K562 (cell line): ENCODE results near the gene ADAM15. TPM values are rescaled to one million over a fixed set of nuclear protein-coding genes. Genes with fewer than 3 reads are reported as not detected.

Experiments used
- CAMTA2 ChIP-seq: fragments of 250-450 bp; sonication (Bioruptor Pico); conservative IDR thresholded peaks from 2 replicates; pipeline ENCODE4 v1.5.1; 2022
- CTBP1 ChIP-seq: fragments of 450-650 bp; IDR thresholded peaks from 2 replicates; pipeline ENCODE4 v1.6.1; 2016; ENCODE audit warnings: borderline replicate concordance
- DMBX1 ChIP-seq: fragments of 250-450 bp; sonication (Bioruptor Pico); IDR thresholded peaks from 2 replicates; pipeline ENCODE4 v1.8.0; 2022; ENCODE audit warnings: inconsistent platforms, mild to moderate bottlenecking, moderate library complexity, borderline replicate concordance
- ESRRA ChIP-seq: fragments of 450-650 bp; IDR thresholded peaks from 2 replicates; pipeline ENCODE4 v1.6.1; 2014; ENCODE audit warnings: low read depth, mild to moderate bottlenecking, moderate library complexity, borderline replicate concordance
- ETV1 ChIP-seq: fragments of 450-650 bp; conservative IDR thresholded peaks from 2 replicates; pipeline ENCODE4 v1.6.1; 2016; ENCODE audit warnings: missing genetic modification characterization, control low read depth, low read depth, missing compliant biosample characterization
- KDM1A ChIP-seq, 2 experiments: fragments of 450-650 bp; IDR thresholded peaks; 2 replicates each; pipeline ENCODE4 v1.6.1; 2016; ENCODE audit warnings: mild to moderate bottlenecking in 2 of 2
- NR2C2 ChIP-seq, 2 experiments: fragments of 200-800 bp in 1 of 2; sonication (Bioruptor generic) in 1 of 2; sonication (generic) in 1 of 2; formaldehyde crosslinking in 1 of 2; IDR thresholded peaks; 2 replicates each; pipeline versions ENCODE4 v1.6.1 to v1.8.0; 2016 to 2022; ENCODE audit warnings: mild to moderate bottlenecking in 1 of 2, missing compliant biosample characterization in 1 of 2, missing genetic modification characterization in 1 of 2, missing genetic modification reagents in 1 of 2
- OTX1 ChIP-seq: fragments of 450-650 bp; formaldehyde crosslinking; IDR thresholded peaks from 2 replicates; pipeline ENCODE4 v1.4.0; 2022; ENCODE audit warnings: mild to moderate bottlenecking
- POLR2A ChIP-seq: fragments of 450-650 bp; conservative IDR thresholded peaks from 2 replicates; pipeline ENCODE4 v1.6.1; 2016
- RB1 ChIP-seq: fragments of 450-650 bp; IDR thresholded peaks from 2 replicates; pipeline ENCODE4 v1.6.1; 2017; ENCODE audit warnings: low read depth, mild to moderate bottlenecking
- ZNF717 ChIP-seq: fragments of 250-450 bp; sonication (Bioruptor Pico); IDR thresholded peaks from 2 replicates; pipeline ENCODE4 v1.5.0; 2021
- ZNF780A ChIP-seq: fragments of 250-450 bp; sonication (Bioruptor Pico); IDR thresholded peaks from 2 replicates; pipeline ENCODE4 v1.5.0; 2021; ENCODE audit warnings: mild to moderate bottlenecking
- polyA plus RNA-seq, 8 experiments: library from polyadenylated mRNA; depleted of rRNA in 4 of 8; stranded (reverse) in 5 of 8; unstranded in 3 of 8; fragments of >200 nt; fragmentation: Nextera tagmentation in 2 of 8; fragmentation: Illumina TruSeq in 1 of 8; extraction: Ambion mirVana in 2 of 8; extraction: Trizol in 1 of 8; gene quantifications; 2 replicates each; pipeline versions ENCODE4 v1.2.1 to v1.2.3, GENCODE V29; 2011 to 2014; ENCODE audit warnings: inconsistent platforms in 1 of 8, missing spikeins in 1 of 8
- total RNA-seq, 7 experiments: library from RNA; depleted of rRNA in 6 of 7; stranded (reverse); fragments of >200 nt in 6 of 7; fragmentation: Illumina TruSeq in 2 of 7; extraction: Trizol in 2 of 7; gene quantifications; 2 replicates each; pipeline versions ENCODE4 v1.2.1 to v1.2.3, GENCODE V29; 2011 to 2021; ENCODE audit warnings: low replicate concordance in 1 of 7
- TF ChIP-seq, protein P1 (sequence below): IDR thresholded peaks from 3 replicates; pipeline ENCODE4 v1.6.1; 2011; ENCODE audit warnings: borderline replicate concordance, mild to moderate bottlenecking, moderate library complexity; ENCODE audit not compliant: insufficient read length; ENCODE audit errors: extremely low read depth
- TF ChIP-seq, protein P2 (sequence below): conservative IDR thresholded peaks from 2 replicates; pipeline ENCODE4 v1.6.1; 2011; ENCODE audit warnings: low read depth, mild to moderate bottlenecking, low read length; ENCODE audit not compliant: control insufficient read depth
- TF ChIP-seq, protein P3 (sequence below): IDR thresholded peaks from 2 replicates; pipeline ENCODE4 v1.6.1; 2011; ENCODE audit not compliant: insufficient read length; ENCODE audit errors: extremely low read depth
- TF ChIP-seq, protein P4 (sequence below): fragments of 250-450 bp; sonication (Bioruptor Pico); IDR thresholded peaks from 2 replicates; pipeline ENCODE4 v1.5.0; 2020; ENCODE audit warnings: mild to moderate bottlenecking, borderline replicate concordance
- TF ChIP-seq, protein P5 (sequence below): fragments of 450-650 bp; IDR thresholded peaks from 2 replicates; pipeline ENCODE4 v1.7.0; 2016; ENCODE audit warnings: borderline replicate concordance

Gene ADAM15
- total and polyA plus RNA-seq, 9 of the 15 experiments (the other 6 are each of a cell fraction or from before 2014, with no cell fraction given), result 0.69 to 72.3 (median 32.8) TPM

DNA sequence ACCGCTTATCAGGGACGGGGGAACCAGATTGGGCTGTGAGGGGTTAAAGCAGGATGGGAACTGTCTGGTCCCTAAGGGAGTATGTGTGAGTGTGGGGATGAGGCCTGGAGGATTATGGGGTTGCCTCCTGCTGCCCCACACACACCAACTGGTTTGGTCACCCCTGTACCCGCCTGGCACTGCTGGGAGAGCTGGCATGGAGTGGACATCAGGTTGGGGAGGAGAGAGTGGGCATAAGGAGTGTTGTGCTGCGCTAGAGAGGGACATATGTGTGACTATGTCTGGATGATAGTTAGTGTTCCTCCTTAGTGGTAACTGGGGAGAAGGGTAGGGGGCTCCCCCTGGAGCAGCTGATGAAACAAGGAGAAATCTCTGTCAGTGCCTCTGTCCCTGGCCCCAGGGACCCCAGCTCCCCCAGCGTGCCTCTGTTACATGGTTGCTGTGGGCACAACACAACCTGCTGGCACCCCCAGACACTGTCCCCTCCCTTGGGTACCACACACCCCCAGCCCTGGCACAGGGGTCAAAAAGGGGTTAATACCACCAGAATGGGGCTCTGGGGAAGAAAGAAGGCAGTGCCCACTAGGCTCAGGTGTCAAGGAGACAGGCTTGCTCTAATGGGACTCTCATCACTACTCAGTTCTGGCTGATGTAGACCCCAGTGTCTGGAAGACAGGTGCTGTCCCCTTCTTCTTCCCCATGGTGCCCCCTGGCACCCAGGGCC is 46.6 kb upstream of the ADAM15 start (continued):
- TF ChIP-seq, protein P1, sequence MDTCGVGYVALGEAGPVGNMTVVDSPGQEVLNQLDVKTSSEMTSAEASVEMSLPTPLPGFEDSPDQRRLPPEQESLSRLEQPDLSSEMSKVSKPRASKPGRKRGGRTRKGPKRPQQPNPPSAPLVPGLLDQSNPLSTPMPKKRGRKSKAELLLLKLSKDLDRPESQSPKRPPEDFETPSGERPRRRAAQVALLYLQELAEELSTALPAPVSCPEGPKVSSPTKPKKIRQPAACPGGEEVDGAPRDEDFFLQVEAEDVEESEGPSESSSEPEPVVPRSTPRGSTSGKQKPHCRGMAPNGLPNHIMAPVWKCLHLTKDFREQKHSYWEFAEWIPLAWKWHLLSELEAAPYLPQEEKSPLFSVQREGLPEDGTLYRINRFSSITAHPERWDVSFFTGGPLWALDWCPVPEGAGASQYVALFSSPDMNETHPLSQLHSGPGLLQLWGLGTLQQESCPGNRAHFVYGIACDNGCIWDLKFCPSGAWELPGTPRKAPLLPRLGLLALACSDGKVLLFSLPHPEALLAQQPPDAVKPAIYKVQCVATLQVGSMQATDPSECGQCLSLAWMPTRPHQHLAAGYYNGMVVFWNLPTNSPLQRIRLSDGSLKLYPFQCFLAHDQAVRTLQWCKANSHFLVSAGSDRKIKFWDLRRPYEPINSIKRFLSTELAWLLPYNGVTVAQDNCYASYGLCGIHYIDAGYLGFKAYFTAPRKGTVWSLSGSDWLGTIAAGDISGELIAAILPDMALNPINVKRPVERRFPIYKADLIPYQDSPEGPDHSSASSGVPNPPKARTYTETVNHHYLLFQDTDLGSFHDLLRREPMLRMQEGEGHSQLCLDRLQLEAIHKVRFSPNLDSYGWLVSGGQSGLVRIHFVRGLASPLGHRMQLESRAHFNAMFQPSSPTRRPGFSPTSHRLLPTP, result no peak
- TF ChIP-seq ETV1 (tag) (no peak; the same call in 1 of the 2 replicates), NR2C2 (CRISPR knock-in tag; IDR thresholded peaks at IDR 0.05) (no peak), NR2C2 (tag; IDR thresholded peaks at IDR 0.05) (no peak; the same call in 1 of the 2 replicates), ZNF780A (CRISPR knock-in tag) (0 out of 2 replicates have a peak, but pooled peaks have one; percentile 24), RB1 (no peak), CTBP1 (peak; percentile 40; the same call in 1 of the 2 replicates), ZNF717 (0 out of 2 replicates have a peak, but pooled peaks have one; percentile 39), POLR2A (no peak), CAMTA2 (CRISPR knock-in tag) (no peak), ESRRA (no peak), DMBX1 (CRISPR knock-in tag) (peak; percentile 10; the same call in 1 of the 2 replicates), OTX1 (CRISPR knock-in tag) (0 out of 2 replicates have a peak, but pooled peaks have one; percentile 25), KDM1A (IDR thresholded peaks at IDR 0.05) (0 out of 4 replicates have a peak, but pooled peaks of 1 of the 2 experiments have one; percentile 37)
- TF ChIP-seq, protein P2, sequence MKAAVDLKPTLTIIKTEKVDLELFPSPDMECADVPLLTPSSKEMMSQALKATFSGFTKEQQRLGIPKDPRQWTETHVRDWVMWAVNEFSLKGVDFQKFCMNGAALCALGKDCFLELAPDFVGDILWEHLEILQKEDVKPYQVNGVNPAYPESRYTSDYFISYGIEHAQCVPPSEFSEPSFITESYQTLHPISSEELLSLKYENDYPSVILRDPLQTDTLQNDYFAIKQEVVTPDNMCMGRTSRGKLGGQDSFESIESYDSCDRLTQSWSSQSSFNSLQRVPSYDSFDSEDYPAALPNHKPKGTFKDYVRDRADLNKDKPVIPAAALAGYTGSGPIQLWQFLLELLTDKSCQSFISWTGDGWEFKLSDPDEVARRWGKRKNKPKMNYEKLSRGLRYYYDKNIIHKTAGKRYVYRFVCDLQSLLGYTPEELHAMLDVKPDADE, result 0 out of 2 replicates have a peak, but pooled peaks have one; percentile 14
- TF ChIP-seq, protein P3, sequence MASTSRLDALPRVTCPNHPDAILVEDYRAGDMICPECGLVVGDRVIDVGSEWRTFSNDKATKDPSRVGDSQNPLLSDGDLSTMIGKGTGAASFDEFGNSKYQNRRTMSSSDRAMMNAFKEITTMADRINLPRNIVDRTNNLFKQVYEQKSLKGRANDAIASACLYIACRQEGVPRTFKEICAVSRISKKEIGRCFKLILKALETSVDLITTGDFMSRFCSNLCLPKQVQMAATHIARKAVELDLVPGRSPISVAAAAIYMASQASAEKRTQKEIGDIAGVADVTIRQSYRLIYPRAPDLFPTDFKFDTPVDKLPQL, result no peak
- TF ChIP-seq, protein P4, sequence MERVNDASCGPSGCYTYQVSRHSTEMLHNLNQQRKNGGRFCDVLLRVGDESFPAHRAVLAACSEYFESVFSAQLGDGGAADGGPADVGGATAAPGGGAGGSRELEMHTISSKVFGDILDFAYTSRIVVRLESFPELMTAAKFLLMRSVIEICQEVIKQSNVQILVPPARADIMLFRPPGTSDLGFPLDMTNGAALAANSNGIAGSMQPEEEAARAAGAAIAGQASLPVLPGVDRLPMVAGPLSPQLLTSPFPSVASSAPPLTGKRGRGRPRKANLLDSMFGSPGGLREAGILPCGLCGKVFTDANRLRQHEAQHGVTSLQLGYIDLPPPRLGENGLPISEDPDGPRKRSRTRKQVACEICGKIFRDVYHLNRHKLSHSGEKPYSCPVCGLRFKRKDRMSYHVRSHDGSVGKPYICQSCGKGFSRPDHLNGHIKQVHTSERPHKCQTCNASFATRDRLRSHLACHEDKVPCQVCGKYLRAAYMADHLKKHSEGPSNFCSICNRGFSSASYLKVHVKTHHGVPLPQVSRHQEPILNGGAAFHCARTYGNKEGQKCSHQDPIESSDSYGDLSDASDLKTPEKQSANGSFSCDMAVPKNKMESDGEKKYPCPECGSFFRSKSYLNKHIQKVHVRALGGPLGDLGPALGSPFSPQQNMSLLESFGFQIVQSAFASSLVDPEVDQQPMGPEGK (CRISPR knock-in tag), result 0 out of 2 replicates have a peak, but pooled peaks have one; percentile 15
- TF ChIP-seq, protein P5, sequence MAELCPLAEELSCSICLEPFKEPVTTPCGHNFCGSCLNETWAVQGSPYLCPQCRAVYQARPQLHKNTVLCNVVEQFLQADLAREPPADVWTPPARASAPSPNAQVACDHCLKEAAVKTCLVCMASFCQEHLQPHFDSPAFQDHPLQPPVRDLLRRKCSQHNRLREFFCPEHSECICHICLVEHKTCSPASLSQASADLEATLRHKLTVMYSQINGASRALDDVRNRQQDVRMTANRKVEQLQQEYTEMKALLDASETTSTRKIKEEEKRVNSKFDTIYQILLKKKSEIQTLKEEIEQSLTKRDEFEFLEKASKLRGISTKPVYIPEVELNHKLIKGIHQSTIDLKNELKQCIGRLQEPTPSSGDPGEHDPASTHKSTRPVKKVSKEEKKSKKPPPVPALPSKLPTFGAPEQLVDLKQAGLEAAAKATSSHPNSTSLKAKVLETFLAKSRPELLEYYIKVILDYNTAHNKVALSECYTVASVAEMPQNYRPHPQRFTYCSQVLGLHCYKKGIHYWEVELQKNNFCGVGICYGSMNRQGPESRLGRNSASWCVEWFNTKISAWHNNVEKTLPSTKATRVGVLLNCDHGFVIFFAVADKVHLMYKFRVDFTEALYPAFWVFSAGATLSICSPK, result no peak
